GM12872 (cell line): Measurements from ENCODE around the gene SLC38A9.

Source experiments
- TF ChIP-seq, protein P1 (sequence below): IDR thresholded peaks from 3 replicates; pipeline ENCODE4 v1.5.1; 2011; ENCODE audit warnings: low read depth, mild to moderate bottlenecking, low read length, moderate library complexity; ENCODE audit not compliant: insufficient read depth

Gene SLC38A9, protein sequence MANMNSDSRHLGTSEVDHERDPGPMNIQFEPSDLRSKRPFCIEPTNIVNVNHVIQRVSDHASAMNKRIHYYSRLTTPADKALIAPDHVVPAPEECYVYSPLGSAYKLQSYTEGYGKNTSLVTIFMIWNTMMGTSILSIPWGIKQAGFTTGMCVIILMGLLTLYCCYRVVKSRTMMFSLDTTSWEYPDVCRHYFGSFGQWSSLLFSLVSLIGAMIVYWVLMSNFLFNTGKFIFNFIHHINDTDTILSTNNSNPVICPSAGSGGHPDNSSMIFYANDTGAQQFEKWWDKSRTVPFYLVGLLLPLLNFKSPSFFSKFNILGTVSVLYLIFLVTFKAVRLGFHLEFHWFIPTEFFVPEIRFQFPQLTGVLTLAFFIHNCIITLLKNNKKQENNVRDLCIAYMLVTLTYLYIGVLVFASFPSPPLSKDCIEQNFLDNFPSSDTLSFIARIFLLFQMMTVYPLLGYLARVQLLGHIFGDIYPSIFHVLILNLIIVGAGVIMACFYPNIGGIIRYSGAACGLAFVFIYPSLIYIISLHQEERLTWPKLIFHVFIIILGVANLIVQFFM

DNA sequence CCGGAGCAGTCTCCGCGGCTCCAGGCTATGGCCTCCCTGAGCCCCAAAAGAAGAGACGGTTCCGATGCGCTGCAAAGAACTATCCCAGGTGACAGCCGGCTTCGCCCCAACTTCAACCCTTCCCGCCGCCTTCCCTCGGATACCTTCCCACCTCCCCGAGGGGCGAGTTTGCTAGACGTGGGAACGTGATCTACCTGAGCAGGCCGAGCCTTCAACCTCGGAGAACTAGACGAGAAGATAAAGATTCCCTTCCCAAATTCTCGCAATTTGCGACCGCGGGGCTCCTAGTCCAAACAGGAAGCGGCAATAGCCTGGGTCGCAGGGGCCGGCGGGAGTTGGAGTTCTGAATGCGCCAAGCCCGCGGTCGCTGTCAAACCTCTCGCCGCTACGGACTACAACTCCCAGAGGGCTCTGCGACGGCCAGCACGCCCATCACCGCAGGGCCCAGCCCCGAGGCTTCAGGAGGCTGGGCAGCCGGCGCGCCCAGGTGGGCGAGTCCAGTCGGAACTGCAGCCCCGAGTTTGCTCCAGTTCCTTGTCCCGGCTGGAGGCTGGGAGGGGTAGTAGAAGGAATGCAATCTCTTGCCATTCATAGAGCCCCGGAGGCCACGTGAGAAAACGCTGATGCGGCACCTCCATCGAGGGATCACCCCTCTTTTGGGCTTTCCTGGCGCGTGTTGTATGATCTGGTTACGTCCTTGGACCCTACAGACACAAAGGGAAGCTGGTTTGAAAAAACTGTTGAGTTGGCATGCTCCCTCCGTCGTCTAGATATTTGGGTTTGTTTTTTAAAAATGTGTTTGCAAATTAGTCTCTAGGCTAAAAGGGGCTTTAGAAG lies at the start of gene SLC38A9:
TSS of gene SLC38A9 (minus strand) at position 302 of the 837 bp plus-strand sequence. CDS start 14,366 bp downstream, outside the sequence.
- TF ChIP-seq, protein P1, sequence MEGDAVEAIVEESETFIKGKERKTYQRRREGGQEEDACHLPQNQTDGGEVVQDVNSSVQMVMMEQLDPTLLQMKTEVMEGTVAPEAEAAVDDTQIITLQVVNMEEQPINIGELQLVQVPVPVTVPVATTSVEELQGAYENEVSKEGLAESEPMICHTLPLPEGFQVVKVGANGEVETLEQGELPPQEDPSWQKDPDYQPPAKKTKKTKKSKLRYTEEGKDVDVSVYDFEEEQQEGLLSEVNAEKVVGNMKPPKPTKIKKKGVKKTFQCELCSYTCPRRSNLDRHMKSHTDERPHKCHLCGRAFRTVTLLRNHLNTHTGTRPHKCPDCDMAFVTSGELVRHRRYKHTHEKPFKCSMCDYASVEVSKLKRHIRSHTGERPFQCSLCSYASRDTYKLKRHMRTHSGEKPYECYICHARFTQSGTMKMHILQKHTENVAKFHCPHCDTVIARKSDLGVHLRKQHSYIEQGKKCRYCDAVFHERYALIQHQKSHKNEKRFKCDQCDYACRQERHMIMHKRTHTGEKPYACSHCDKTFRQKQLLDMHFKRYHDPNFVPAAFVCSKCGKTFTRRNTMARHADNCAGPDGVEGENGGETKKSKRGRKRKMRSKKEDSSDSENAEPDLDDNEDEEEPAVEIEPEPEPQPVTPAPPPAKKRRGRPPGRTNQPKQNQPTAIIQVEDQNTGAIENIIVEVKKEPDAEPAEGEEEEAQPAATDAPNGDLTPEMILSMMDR = no peak

DNA sequence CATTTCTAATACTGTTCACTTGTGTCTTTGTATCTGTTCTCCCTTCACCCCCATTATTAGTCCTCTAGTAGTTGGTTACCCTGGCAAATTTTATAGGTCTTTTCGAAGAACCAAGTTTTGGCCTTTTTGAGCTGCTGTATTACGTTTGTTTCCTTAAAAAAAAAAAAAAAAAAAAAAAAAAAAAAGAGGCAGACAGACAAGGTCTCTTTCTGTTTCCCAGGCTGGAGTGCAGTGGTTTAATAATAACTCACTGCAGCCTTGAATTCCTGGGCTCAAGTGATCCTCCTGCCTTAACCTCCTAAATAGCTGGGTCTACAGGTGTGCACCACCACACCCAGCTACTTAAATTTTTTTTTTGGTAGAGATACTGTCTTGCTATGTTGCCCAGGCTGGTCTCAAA lies 46.6 kb upstream of the SLC38A9 start:
- TF ChIP-seq, protein P1 = no peak

- TF ChIP-seq, protein P1 = no peak
Observed at GRCh38 chr5:55758231-55758630, 46.1 kb upstream of the SLC38A9 start.

DNA sequence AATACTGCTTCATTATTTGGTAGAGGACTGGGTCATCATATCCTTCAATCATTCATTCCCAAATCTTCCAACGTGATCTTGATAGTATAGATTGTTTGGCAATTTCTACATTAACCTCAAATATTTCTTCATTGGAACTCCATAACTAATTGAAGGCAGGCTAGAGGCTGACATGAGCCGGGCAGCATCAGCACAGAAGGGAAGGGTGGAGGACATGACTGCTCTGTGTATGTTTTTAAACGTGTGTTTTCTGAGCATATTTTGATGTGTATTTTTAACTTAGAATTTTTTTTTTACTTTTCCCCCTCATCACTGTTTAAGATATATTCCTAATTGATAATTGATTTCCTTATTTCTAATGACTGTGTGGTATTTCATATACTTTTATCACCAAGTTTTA lies 38.4 kb upstream of the SLC38A9 start:
- TF ChIP-seq, protein P1 = no peak

DNA sequence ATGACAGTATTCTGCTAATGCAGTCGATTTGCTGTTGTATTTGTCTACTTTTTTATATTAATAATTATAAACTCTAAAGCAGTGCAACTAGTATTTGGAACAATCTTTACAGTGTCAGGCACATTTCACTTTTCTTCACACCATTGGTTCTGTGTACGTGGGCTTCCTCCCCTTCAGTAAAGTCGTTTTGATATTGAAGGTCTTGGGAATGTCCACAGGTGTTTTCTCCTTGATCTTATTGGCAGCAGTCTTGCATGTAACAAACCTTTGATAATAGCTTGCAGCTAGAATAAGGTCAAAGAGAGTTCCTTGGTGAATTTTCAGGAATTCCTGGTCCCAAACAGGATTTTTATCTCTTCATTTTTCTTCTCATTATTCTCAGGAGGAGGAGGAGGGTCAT lies 37.9 kb upstream of the SLC38A9 start:
- TF ChIP-seq, protein P1 = no peak

- TF ChIP-seq, protein P1 = no peak
Observed at GRCh38 chr5:55749387-55749786, 37.3 kb upstream of the SLC38A9 start.

GRCh38 chr5:55747778-55748318 lies 35.7 kb upstream of the SLC38A9 start:
- TF ChIP-seq, protein P1 = no peak
